GM23248 (cell line): ENCODE measurements around the gene FEM1B. TPM values are rescaled to one million over a fixed set of nuclear protein-coding genes. Genes with fewer than 3 reads are reported as not detected.

ENCODE experiments used
- DNase-seq: peaks from one replicate; pipeline ENCODE4 v3.0.0-alpha.2; 2015
- H2AFZ ChIP-seq: fragments of 200-600 bp; sonication (generic); 2 replicates; pipeline ENCODE4 v1.6.1; 2016; ENCODE audit warnings: antibody characterized with exemption
- H3F3A ChIP-seq: fragments of 200-600 bp; sonication (generic); 2 replicates; pipeline ENCODE4 v1.6.1; 2016; ENCODE audit warnings: mild to moderate bottlenecking, antibody characterized with exemption, mixed run types; ENCODE audit not compliant: insufficient read depth
- H3K27ac ChIP-seq: fragments of 200-600 bp; sonication (generic); 2 replicates; pipeline ENCODE4 v1.5.1; 2016; ENCODE audit warnings: mild to moderate bottlenecking
- H3K27me3 ChIP-seq: fragments of 200-600 bp; sonication (generic); replicated peaks from 2 replicates; pipeline ENCODE4 v1.6.1; 2016; ENCODE audit warnings: mild to moderate bottlenecking; ENCODE audit not compliant: insufficient read depth
- H3K36me3 ChIP-seq: fragments of 200-600 bp; sonication (generic); 2 replicates; pipeline ENCODE4 v1.6.1; 2016; ENCODE audit warnings: low read depth, mild to moderate bottlenecking
- H3K4me1 ChIP-seq: fragments of 200-600 bp; sonication (generic); 2 replicates; pipeline ENCODE4 v1.6.1; 2016; ENCODE audit warnings: mild to moderate bottlenecking; ENCODE audit not compliant: insufficient read depth
- H3K4me2 ChIP-seq: fragments of 200-600 bp; sonication (generic); one replicate; pipeline ENCODE4 v1.6.1; 2016; ENCODE audit warnings: mild to moderate bottlenecking; ENCODE audit not compliant: unreplicated experiment
- H3K4me3 ChIP-seq: fragments of 200-600 bp; sonication (generic); 2 replicates; pipeline ENCODE4 v1.5.1; 2016; ENCODE audit warnings: mild to moderate bottlenecking
- H3K79me2 ChIP-seq: fragments of 200-600 bp; sonication (generic); 2 replicates; pipeline ENCODE4 v1.6.1; 2016; ENCODE audit warnings: mild to moderate bottlenecking; ENCODE audit not compliant: insufficient read depth
- H3K9ac ChIP-seq: fragments of 200-600 bp; sonication (generic); 2 replicates; pipeline ENCODE4 v1.6.1; 2016; ENCODE audit warnings: mild to moderate bottlenecking
- H3K9me2 ChIP-seq: fragments of 200-600 bp; sonication (generic); 2 replicates; pipeline ENCODE4 v1.6.1; 2016; ENCODE audit warnings: mixed run types, mild to moderate bottlenecking, moderate library complexity; ENCODE audit not compliant: insufficient read depth
- H3K9me3 ChIP-seq: fragments of 200-600 bp; sonication (generic); one replicate; pipeline ENCODE4 v1.6.1; 2017; ENCODE audit warnings: low read depth
- H4K20me1 ChIP-seq: fragments of 200-600 bp; sonication (generic); 2 replicates; pipeline ENCODE4 v1.6.0; 2016; ENCODE audit not compliant: insufficient read depth
- EZH2 ChIP-seq: fragments of 200-600 bp; sonication (generic); IDR thresholded peaks from 2 replicates; pipeline ENCODE4 v1.6.1; 2018; ENCODE audit warnings: antibody characterized with exemption, mild to moderate bottlenecking; ENCODE audit not compliant: insufficient read depth, poor library complexity, severe bottlenecking
- EZH2phosphoT487 ChIP-seq: fragments of 200-600 bp; sonication (generic); IDR thresholded peaks from 2 replicates; pipeline ENCODE4 v1.6.1; 2018; ENCODE audit warnings: antibody characterized with exemption, moderate library complexity, mild to moderate bottlenecking, low read depth; ENCODE audit not compliant: insufficient read depth
- WGBS, 2 experiments: methylation state at CpG; one replicate each; pipeline ENCODE4 v1.1.6; 2015 to 2017; ENCODE audit warnings: low lambda C conversion rate in 2 of 2, low coverage in 1 of 2; ENCODE audit errors: missing lambda C conversion rate in 2 of 2; 5-methylcytosine and 5-hydroxymethylcytosine counted together
- in situ Hi-C: fragments of 300-500 bp; cut with MboI; formaldehyde crosslinking; loops from 2 replicates; pipeline ENCODE4 v1.15.0; 2020
- polyA plus RNA-seq: library from polyadenylated mRNA; unstranded; fragments of >200 nt; fragmentation: Nextera tagmentation; extraction: Ambion mirVana; gene quantifications from 2 replicates; pipeline ENCODE4 v1.2.1, GENCODE V29; 2016
- total RNA-seq: library from RNA; depleted of rRNA; stranded (reverse); fragments of >200 nt; shearing (Covaris generic); gene quantifications from 2 replicates; pipeline ENCODE4 v1.2.3, GENCODE V29; 2014

Gene FEM1B
- total and polyA plus RNA-seq, 2 experiments from 2014 or later, result 15.7 to 36.2 TPM

- Histone ChIP-seq H4K20me1 (no peaks in the 10 kb centered on the region), H3K79me2 (0 out of 2 replicates have a peak, but pooled peaks cover 2% of the 10 kb centered on the region), H3K4me2 (no peak overlapping the region), H3K27ac (peak overlapping the region; percentile 50), H3K27me3 (no peaks in the 10 kb centered on the region), H2AFZ (no peak overlapping the region), H3K9me2 (no peaks in the 10 kb centered on the region), H3K9me3 (no peaks in the 10 kb centered on the region), H3K9ac (peak overlapping the region; percentile 34; the same call in 1 of the 2 replicates), H3K4me3 (no peak overlapping the region), H3K4me1 (peaks cover 30% of the 10 kb centered on the region), H3F3A (peaks cover 50% of the 10 kb centered on the region), H3K36me3 (peaks cover 35% of the 10 kb centered on the region)
- WGBS, 2 experiments, result 78 to 80% methylated on average over 15 of the region's 15 CpGs
- DNase-seq, result peak; percentile 57
- in situ Hi-C loops, result loop anchor here (10.0 kb wide), 1 partner anchor 241 kb away; no protein-coding TSS in a partner anchor
- TF ChIP-seq EZH2 (no peak), EZH2phosphoT487 (no peak)
Observed at GRCh38 chr15:68303560-68304436, 26.3 kb downstream of the FEM1B start.

GRCh38 chr15:68304589-68305337 lies 27.2 kb downstream of the FEM1B start:
- Histone ChIP-seq H2AFZ (no peak overlapping the region), H3K27ac (peak overlapping the region; percentile 50), H3K9ac (peak overlapping the region; percentile 34; the same call in 1 of the 2 replicates), H3K9me2 (no peaks in the 10 kb centered on the region), H3K36me3 (peaks cover 35% of the 10 kb centered on the region), H3K4me1 (peaks cover 23% of the 10 kb centered on the region), H3K4me3 (no peak overlapping the region), H3F3A (peaks cover 50% of the 10 kb centered on the region), H3K27me3 (no peaks in the 10 kb centered on the region), H3K79me2 (no peaks in the 10 kb centered on the region), H4K20me1 (no peaks in the 10 kb centered on the region), H3K9me3 (no peaks in the 10 kb centered on the region), H3K4me2 (no peak overlapping the region)
- no peak for DNase-seq
- 86% methylated on average over 15 of the region's 15 CpGs for WGBS, 2 experiments
- TF ChIP-seq EZH2phosphoT487 (no peak), EZH2 (no peak)
- in situ Hi-C loops, result loop anchor here (10.0 kb wide), 1 partner anchor 240 kb away; no protein-coding TSS in a partner anchor

GRCh38 chr15:68305420-68305871 lies 27.9 kb downstream of the FEM1B start:
- Histone ChIP-seq H3K27ac (no peak overlapping the region), H3K79me2 (no peaks in the 10 kb centered on the region), H3K27me3 (no peaks in the 10 kb centered on the region), H3K4me1 (peaks cover 17% of the 10 kb centered on the region), H3F3A (peaks cover 49% of the 10 kb centered on the region), H3K9me3 (no peaks in the 10 kb centered on the region), H4K20me1 (no peaks in the 10 kb centered on the region), H3K9ac (no peak overlapping the region), H3K36me3 (peaks cover 36% of the 10 kb centered on the region), H3K9me2 (no peaks in the 10 kb centered on the region), H3K4me2 (no peak overlapping the region), H3K4me3 (no peak overlapping the region), H2AFZ (no peak overlapping the region)
- no peak for DNase-seq
- in situ Hi-C loops, result loop anchor here (10.0 kb wide), 1 partner anchor 239 kb away; no protein-coding TSS in a partner anchor
- TF ChIP-seq EZH2phosphoT487 (no peak), EZH2 (no peak)
- WGBS, 2 experiments, result 68% methylated on average over 6 of the region's 6 CpGs
